GM13976 (cell line): ENCODE results near the gene USP14.
"Not testable (repeated sequence)": the region's sequence is repeated elsewhere in the genome, so short reads cannot be mapped to it uniquely, and the experiment has no call there.

Source experiments
- DNase-seq: peaks from one replicate; pipeline ENCODE4 v3.0.0; 2012; ENCODE audit warnings: low spot score
- CTCF ChIP-seq: IDR thresholded peaks from 2 replicates; pipeline ENCODE4 v1.5.1; 2012; ENCODE audit warnings: borderline replicate concordance, mild to moderate bottlenecking; ENCODE audit not compliant: insufficient read depth; ENCODE audit errors: extremely low read depth, missing control alignments, control extremely low read depth
- in situ Hi-C: fragments of 300-500 bp; cut with MboI; formaldehyde crosslinking; loops from one replicate; pipeline ENCODE4 v1.12.0; 2022; ENCODE audit warnings: low sequenced_read_pairs, mixed read lengths, inconsistent platforms; ENCODE audit not compliant: unreplicated experiment

USP14 gene

GRCh38 chr18:135045-135444 is 23.3 kb upstream of the USP14 start:
- in situ Hi-C loops = no loop called here
- no peak for DNase-seq

GRCh38 chr18:136433-136832 is 21.9 kb upstream of the USP14 start:
- no peak for TF ChIP-seq CTCF
- in situ Hi-C loops = no loop called here
- DNase-seq = no peak

More at GRCh38 chr18:135045-135444, 23.3 kb upstream of the USP14 start:
- TF ChIP-seq CTCF = no peak

GRCh38 chr18:137327-137726 is 21.0 kb upstream of the USP14 start:
- no peak for DNase-seq
- no peak for TF ChIP-seq CTCF
- in situ Hi-C loops = no loop called here

GRCh38 chr18:140670-141266 is 17.6 kb upstream of the USP14 start:
- TF ChIP-seq CTCF = no peak
- in situ Hi-C loops = no loop called here
- no peak for DNase-seq

- DNase-seq, in situ Hi-C loops: not testable (repeated sequence)
Observed at GRCh38 chr18:142624-143296, 15.6 kb upstream of the USP14 start.

- TF ChIP-seq CTCF = no peak
- in situ Hi-C loops = no loop called here
Observed at GRCh38 chr18:148841-149240, 9.5 kb upstream of the USP14 start.

GRCh38 chr18:154151-154550 is 4.2 kb upstream of the USP14 start:
- TF ChIP-seq CTCF = no peak
- DNase-seq = no peak
- in situ Hi-C loops = no loop called here

More at GRCh38 chr18:148841-149240, 9.5 kb upstream of the USP14 start:
- no peak for DNase-seq
